HG03565 (cell line): ENCODE data around the gene ATXN1.
A peak's percentile ranks its signal among the peaks of the same experiment; 100 is the strongest.

ENCODE experiments used
- ATAC-seq: cut with Tn5 transposase; IDR thresholded peaks from one replicate; pipeline ENCODE4 v1.9.1; 2021; ENCODE audit warnings: mild to moderate bottlenecking, moderate library complexity; ENCODE audit not compliant: unreplicated experiment

ATXN1 gene

GRCh38 chr6:16354692-16355091 lies 406.6 kb downstream of the ATXN1 start:
- ATAC-seq = no peak

- no peak for ATAC-seq
Measured at GRCh38 chr6:16352821-16353438, 408.3 kb downstream of the ATXN1 start.

GRCh38 chr6:16352258-16352635 lies 409.0 kb downstream of the ATXN1 start:
- no peak for ATAC-seq

GRCh38 chr6:16349544-16349943 lies 411.7 kb downstream of the ATXN1 start:
- no peak for ATAC-seq

GRCh38 chr6:16346831-16347230 lies 414.4 kb downstream of the ATXN1 start:
- ATAC-seq = no peak

- ATAC-seq = no peak
Measured at GRCh38 chr6:16345449-16346330, 415.6 kb downstream of the ATXN1 start.

- ATAC-seq = no peak
Measured at GRCh38 chr6:16344756-16345155, 416.5 kb downstream of the ATXN1 start.

- ATAC-seq = no peak
Measured at GRCh38 chr6:16343593-16343992, 417.7 kb downstream of the ATXN1 start.

- ATAC-seq = no peak
Measured at GRCh38 chr6:16339265-16339587, 422.0 kb downstream of the ATXN1 start.

- ATAC-seq = no peak
Measured at GRCh38 chr6:16338577-16339264, 422.5 kb downstream of the ATXN1 start.

GRCh38 chr6:16337295-16337975 lies 423.8 kb downstream of the ATXN1 start:
- no peak for ATAC-seq

- no peak for ATAC-seq
Measured at GRCh38 chr6:16336911-16337294, 424.4 kb downstream of the ATXN1 start.

GRCh38 chr6:16336056-16336818 lies 425.0 kb downstream of the ATXN1 start:
- no peak for ATAC-seq

GRCh38 chr6:16335176-16335575 lies 426.1 kb downstream of the ATXN1 start:
- ATAC-seq = no peak

- ATAC-seq = no peak
Measured at GRCh38 chr6:16334671-16335070, 426.6 kb downstream of the ATXN1 start.

GRCh38 chr6:16333580-16333979 lies 427.7 kb downstream of the ATXN1 start:
- no peak for ATAC-seq

GRCh38 chr6:16332175-16332542 lies 429.1 kb downstream of the ATXN1 start:
- ATAC-seq = peak; percentile 74

- ATAC-seq = peak; percentile 38
Measured at GRCh38 chr6:16331384-16332174, 429.7 kb downstream of the ATXN1 start.

- no peak for ATAC-seq
Measured at GRCh38 chr6:16329233-16329632, 432.0 kb downstream of the ATXN1 start.

GRCh38 chr6:16327777-16328325 lies 433.4 kb downstream of the ATXN1 start:
- no peak for ATAC-seq
